Anterior cingulate cortex (tissue), 58 donors: ENCODE measurements around the gene ENGASE.
A peak's percentile ranks its signal among the peaks of the same experiment; 100 is the strongest.

Experiments
- DNase-seq, 58 donors: peaks; one replicate each; lab custom pipeline; 2025; lab: John Stamatoyannopoulos, UW

ENGASE gene

DNA sequence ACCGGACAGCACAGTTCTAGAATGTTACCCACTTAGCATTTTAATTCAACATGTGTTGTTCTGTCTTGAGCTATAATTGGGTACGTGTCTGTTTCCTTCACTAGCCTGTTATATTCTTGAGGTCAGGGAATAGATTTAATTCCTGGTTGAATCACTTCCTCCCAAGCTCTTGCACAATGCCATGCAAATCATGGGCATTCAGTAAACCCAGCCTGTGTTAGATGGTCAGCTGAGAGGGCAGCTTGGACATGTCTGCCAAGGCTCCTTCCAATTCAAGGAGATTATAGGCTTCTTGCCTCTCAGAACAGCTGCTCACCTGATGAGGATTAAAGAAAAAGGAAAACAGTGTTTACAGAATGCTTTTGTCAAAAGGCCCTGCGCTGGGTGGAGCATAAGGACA, 38.0 kb upstream of the ENGASE start:
- DNase-seq, result peak in 3 of 58 donors; percentile 10 to 51 (median 26)

- peak in 1 of 58 donors; percentile 3 for DNase-seq
Measured at GRCh38 chr17:79038545-79039135, 36.0 kb upstream of the ENGASE start.

- no peak for DNase-seq
Measured at GRCh38 chr17:79039171-79039570, 35.5 kb upstream of the ENGASE start.

DNA sequence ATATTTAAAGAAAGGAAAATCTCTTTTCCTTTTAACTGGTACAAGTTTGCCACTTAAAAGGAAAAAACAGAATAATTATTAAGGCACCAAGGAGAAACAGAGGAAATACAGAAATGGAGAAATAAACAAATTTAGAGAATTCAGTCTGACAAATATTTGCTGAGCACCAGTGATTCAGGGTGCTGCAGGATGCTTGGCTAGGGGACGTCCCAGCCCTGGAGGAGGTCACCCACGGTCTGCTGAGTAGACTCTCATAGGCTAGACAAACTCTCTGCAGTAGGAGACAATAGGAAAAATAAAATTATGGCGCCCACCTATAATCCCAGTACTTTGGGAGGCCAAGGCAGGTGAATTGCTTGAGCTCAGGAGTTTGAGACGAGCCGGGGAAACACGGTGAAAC, 34.7 kb upstream of the ENGASE start:
- DNase-seq, result no peak

- DNase-seq, result no peak
Measured at GRCh38 chr17:79041041-79041570, 33.5 kb upstream of the ENGASE start.

GRCh38 chr17:79041723-79042420, 32.8 kb upstream of the ENGASE start:
- no peak for DNase-seq

DNA sequence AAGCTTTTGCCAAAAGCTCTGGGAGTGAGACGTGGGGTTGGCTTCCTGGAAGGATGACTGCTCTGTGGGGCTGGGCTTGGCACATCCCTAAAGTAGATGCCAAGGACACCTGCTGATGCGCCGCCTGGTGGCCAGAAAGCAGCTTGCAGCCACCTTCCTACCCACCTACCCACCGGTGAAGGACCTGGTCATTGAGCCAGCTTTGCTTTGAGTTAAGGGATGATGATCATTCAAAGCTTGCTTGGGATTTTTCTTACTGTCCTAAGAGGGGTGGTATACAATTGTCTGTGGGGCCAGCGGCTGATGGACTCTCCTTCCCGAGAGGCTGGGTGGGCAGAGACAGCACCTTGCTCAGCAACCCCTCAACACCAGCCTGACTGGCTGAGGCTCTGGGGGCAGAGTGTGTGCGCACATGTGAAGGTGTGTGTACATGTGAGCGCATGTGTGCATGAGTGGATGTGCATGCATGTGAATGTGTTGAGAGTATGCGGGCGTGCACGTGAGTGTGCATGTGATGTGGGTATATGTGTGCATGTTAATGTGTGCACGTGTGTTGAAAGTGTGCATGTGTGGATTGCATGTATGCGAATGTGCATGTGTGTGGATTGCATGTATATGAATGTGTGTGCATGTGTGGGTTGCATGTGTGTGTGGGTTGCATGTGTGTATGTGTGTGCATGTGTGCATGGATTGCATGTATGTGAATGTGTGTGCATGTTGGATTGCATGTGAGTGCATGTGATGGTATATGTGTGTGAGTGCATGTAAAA, 32.0 kb upstream of the ENGASE start:
- peak in 9 of 58 donors; percentile 8 to 37 (median 26) for DNase-seq

DNA sequence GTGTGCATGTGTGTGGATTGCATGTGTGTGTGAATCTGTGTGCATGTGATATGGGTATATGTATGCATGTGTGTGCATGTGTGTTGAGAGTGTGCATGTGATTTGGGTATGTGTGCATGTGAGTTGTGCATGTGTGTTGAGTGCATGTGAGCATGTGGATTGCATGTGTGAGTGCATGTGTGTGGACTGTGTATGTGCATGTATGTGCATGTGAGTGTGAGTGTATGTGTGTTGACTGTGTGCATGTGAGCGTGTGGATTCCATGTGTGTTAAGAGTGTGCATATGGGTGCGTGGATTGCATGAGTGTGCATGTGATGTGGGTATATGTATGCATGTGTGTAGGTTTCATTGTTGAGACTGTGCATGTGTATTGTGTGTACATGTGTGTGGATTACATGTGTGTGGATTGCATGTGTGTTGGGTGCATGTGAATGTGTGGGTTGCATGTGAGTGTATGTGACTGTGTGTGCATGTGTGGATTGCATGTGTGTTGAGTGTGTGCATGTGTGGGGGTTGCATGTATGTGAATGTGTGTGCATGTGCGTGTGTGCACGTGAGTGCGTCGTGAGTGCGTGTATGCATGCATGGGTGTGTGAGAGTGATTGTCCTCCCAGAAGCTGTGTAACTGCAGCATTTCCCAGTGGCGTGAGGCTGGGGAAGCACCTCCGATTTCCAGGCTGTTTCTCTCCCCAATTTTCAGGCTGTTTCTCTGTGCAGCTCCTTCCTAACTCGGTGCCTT, 31.3 kb upstream of the ENGASE start:
- no peak for DNase-seq

- DNase-seq, result no peak
Measured at GRCh38 chr17:79043931-79044320, 30.7 kb upstream of the ENGASE start.

- no peak for DNase-seq
Measured at GRCh38 chr17:79044462-79044861, 30.2 kb upstream of the ENGASE start.

DNA sequence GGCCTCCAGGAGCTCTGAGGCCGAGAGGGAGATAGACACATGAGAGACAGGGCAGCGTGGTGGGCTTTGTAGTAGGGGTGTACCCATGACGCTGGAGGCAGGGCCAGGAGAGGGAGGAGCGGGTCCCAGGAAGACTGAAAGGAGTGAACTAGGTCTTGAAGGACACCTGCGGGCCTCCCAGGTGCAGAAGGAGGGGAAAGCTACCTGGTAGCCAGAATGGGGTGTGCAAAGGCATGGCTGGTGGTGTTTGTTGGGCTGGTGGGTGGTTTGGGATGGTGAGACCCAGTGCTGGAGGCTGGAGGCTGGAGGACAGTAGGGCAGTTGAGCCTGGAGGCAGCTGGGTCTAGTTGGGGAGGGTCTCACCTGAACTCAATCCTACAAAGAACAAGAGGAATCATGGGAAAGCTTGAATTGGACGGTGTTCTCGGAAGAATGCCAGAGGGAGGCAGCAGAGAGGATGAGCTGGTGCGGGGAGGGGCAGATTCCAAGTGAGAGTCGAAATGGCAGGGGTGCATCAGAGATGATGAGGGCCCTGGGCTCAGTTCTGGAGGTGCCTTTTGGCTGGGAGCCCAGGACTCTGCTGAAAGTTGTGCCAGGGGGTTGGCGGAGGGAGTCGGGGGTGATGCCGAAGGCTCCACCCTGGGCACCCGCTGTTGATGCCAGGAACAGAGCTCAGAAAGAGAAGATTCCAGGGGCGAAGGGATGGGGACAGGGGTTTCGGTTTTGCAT, 29.5 kb upstream of the ENGASE start:
- no peak for DNase-seq

DNA sequence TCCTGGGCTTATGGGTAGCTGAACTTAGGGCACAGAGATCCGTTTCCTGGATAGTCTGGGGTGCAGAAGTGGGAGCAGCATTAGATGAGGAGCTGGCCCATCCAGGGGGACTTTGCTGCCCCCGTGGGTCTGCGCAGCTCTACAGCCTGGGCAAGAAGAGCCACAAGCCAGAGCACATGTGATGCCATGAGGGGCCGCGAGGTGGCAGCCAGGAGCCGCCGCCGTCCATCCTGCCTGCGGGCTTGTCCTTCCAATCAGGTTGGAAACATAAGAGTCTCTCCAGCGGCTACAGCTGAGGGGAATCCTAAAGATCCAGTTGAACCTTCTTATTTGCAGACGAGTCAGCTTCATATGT, 28.8 kb upstream of the ENGASE start:
- peak in 55 of 58 donors; percentile 9 to 83 (median 45) for DNase-seq

DNA sequence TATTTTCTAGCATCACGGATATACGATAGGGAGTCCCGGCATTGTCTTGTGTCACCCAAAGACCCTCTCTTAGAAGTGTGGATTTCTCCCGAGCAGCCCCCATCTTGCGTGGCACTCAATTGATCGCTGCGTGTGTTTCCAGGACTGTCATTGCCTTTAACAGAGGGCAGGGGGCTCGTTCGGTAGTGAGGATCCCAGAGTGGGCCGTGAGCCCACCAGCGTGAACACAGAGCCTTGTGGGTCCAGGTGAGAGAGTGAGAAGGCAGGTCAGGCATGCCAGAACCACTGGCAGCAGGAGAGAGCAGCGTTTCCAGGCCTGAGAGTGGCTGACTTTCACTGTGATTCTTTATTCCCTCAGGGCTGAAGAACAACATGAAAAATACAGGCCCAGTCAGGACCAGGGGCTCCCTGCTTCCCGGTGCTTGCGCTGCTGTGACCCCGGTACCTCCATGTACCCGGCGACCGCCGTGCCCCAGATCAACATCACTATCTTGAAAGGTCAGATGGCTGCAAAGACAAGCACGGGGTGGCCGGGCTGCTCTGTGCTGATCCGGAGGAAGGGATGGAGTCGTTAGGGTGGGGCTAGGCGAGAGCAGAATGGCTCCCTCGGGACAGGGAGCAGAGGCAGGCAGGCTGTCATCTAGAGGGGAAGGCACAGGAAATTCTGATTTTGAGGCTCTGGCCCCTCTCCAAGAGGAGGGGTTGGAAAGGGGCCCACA, 28.3 kb upstream of the ENGASE start:
- DNase-seq, result no peak

- no peak for DNase-seq
Measured at GRCh38 chr17:79046916-79047280, 27.7 kb upstream of the ENGASE start.

DNA sequence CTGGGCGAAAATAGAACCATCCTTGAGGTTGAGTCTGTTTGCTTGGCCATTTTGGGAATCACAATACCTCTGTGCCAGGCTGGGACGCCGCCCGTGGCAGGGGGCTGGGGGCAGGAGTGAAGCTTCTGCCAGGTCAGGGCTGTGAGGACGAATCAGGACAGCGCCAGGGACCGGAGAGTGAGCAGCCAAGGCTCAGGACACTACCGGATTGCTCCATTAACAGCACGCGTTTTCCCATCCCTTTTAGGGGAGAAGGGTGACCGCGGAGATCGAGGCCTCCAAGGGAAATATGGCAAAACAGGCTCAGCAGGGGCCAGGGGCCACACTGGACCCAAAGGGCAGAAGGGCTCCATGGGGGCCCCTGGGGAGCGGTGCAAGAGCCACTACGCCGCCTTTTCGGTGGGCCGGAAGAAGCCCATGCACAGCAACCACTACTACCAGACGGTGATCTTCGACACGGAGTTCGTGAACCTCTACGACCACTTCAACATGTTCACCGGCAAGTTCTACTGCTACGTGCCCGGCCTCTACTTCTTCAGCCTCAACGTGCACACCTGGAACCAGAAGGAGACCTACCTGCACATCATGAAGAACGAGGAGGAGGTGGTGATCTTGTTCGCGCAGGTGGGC, 27.2 kb upstream of the ENGASE start:
- DNase-seq, result no peak

DNA sequence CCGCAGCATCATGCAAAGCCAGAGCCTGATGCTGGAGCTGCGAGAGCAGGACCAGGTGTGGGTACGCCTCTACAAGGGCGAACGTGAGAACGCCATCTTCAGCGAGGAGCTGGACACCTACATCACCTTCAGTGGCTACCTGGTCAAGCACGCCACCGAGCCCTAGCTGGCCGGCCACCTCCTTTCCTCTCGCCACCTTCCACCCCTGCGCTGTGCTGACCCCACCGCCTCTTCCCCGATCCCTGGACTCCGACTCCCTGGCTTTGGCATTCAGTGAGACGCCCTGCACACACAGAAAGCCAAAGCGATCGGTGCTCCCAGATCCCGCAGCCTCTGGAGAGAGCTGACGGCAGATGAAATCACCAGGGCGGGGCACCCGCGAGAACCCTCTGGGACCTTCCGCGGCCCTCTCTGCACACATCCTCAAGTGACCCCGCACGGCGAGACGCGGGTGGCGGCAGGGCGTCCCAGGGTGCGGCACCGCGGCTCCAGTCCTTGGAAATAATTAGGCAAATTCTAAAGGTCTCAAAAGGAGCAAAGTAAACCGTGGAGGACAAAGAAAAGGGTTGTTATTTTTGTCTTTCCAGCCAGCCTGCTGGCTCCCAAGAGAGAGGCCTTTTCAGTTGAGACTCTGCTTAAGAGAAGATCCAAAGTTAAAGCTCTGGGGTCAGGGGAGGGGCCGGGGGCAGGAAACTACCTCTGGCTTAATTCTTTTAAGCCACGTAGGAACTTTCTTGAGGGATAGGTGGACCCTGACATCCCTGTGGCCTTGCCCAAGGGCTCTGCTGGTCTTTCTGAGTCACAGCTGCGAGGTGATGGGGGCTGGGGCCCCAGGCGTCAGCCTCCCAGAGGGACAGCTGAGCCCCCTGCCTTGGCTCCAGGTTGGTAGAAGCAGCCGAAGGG, 26.4 kb upstream of the ENGASE start:
- no peak for DNase-seq

GRCh38 chr17:79048826-79049755, 25.5 kb upstream of the ENGASE start:
- no peak for DNase-seq
